ENCODE data around the gene SLC1A4.

The SLC1A4 gene

DNA sequence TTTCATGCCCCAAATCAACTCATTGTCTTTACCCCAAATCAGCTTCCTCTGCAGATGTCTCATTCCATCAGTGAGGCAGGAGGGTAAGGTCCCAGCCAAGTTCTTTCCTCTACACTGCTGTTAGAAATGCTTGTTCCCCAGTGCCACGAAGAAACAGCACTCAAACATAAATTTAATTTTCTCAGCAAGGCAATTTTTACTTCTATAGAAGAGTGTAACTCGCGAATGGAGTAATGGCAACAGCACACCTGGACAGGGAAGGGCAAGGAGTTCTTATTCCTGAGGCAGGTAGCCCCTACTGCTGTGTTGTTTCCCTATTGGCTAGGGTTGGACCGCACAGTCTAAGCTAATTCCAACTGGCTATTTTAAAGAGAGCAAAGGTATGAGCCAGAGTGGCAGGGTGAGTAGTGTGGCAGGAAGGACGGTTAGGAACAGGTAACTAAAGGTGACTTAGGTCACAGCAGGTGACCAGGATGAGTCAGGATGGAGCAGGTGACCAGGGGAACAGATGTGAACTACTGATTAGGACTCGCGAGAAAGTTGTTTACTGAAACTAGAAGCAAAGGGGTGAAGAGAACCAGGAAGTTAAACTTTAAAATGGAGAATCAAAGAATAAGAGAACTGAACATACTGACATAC, 55.0 kb downstream of the SLC1A4 start:
- no peak for DNase-seq
- TF ChIP-seq EZH2phosphoT487 (IDR thresholded peaks at IDR 0.05; ENCODE audit: low read length) = no peak
- TF ChIP-seq EZH2 (optimal IDR thresholded peaks at IDR 0.05; ENCODE audit: low read depth, low read length) = no peak
- TF ChIP-seq, protein P1, sequence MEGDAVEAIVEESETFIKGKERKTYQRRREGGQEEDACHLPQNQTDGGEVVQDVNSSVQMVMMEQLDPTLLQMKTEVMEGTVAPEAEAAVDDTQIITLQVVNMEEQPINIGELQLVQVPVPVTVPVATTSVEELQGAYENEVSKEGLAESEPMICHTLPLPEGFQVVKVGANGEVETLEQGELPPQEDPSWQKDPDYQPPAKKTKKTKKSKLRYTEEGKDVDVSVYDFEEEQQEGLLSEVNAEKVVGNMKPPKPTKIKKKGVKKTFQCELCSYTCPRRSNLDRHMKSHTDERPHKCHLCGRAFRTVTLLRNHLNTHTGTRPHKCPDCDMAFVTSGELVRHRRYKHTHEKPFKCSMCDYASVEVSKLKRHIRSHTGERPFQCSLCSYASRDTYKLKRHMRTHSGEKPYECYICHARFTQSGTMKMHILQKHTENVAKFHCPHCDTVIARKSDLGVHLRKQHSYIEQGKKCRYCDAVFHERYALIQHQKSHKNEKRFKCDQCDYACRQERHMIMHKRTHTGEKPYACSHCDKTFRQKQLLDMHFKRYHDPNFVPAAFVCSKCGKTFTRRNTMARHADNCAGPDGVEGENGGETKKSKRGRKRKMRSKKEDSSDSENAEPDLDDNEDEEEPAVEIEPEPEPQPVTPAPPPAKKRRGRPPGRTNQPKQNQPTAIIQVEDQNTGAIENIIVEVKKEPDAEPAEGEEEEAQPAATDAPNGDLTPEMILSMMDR (IDR thresholded peaks at IDR 0.05; ENCODE audit: low read length) = no peak
- H3K4me1 ChIP-seq (ENCODE audit: low read length) = peaks cover 9% of the 10 kb centered on the region
- no peak overlapping the region for H3K4me2 ChIP-seq (ENCODE audit: low read depth, low read length)
- no peak overlapping the region for H3K4me3 ChIP-seq (ENCODE audit: low read length)
- no peaks in the 10 kb centered on the region for H3K27me3 ChIP-seq (replicated peaks; ENCODE audit: insufficient read depth, low read length)
- peaks cover 6% of the 10 kb centered on the region; the same call in 1 of the 2 replicates for H3K36me3 ChIP-seq (replicated peaks; ENCODE audit: insufficient read depth, low read length)
- no peak overlapping the region for H3K27ac ChIP-seq (ENCODE audit: low read length)
- no peak overlapping the region for H3K9ac ChIP-seq (ENCODE audit: low read length)
- no peaks in the 10 kb centered on the region for H3K9me3 ChIP-seq (replicated peaks; ENCODE audit: insufficient read depth, low read length)
- no peaks in the 10 kb centered on the region for H3K9me2 ChIP-seq (replicated peaks; ENCODE audit: insufficient read depth, low read length)
- H4K20me1 ChIP-seq (ENCODE audit: insufficient read depth, low read length) = no peaks in the 10 kb centered on the region
- 0 out of 2 replicates have a peak, but pooled peaks cover 10% of the 10 kb centered on the region for H3K79me2 ChIP-seq (ENCODE audit: low read length)
- H2AFZ ChIP-seq (ENCODE audit: low read length) = no peak overlapping the region
- no peaks in the 10 kb centered on the region for H3F3A ChIP-seq (ENCODE audit: insufficient read depth, low read length)

DNA sequence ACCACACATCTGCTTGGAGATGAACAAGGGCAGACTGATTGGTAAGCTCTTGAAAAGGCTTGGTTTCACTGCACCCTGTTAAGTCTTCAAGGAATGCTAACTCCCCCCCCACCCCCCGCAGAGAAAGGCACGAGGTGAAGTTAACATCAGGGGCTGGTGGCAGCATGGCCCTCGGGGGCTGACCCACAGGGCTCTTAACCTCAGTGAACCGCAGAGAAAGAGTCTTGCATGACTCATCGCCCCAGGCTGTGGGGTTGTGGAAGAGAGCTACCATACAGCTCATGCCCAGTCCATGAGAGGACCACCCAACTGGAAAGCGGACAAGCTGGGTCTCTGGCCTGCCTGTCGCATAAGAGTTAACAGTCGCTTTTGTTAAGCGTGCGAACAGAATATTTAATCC, 56.5 kb downstream of the SLC1A4 start:
- TF ChIP-seq, protein P1 (IDR thresholded peaks at IDR 0.05; ENCODE audit: low read length) = no peak
- no peak for TF ChIP-seq EZH2phosphoT487 (IDR thresholded peaks at IDR 0.05; ENCODE audit: low read length)
- TF ChIP-seq EZH2 (optimal IDR thresholded peaks at IDR 0.05; ENCODE audit: low read depth, low read length) = no peak
- no peaks in the 10 kb centered on the region for H4K20me1 ChIP-seq (ENCODE audit: insufficient read depth, low read length)
- no peak overlapping the region for H3K9ac ChIP-seq (ENCODE audit: low read length)
- no peak for DNase-seq
- no peaks in the 10 kb centered on the region for H3K9me3 ChIP-seq (replicated peaks; ENCODE audit: insufficient read depth, low read length)
- H3K27ac ChIP-seq (ENCODE audit: low read length) = no peak overlapping the region
- H3F3A ChIP-seq (ENCODE audit: insufficient read depth, low read length) = no peaks in the 10 kb centered on the region
- H2AFZ ChIP-seq (ENCODE audit: low read length) = no peak overlapping the region
- no peak overlapping the region for H3K4me2 ChIP-seq (ENCODE audit: low read depth, low read length)
- no peaks in the 10 kb centered on the region for H3K27me3 ChIP-seq (replicated peaks; ENCODE audit: insufficient read depth, low read length)
- 0 out of 2 replicates have a peak, but pooled peaks cover 3% of the 10 kb centered on the region for H3K4me1 ChIP-seq (ENCODE audit: low read length)
- H3K4me3 ChIP-seq (ENCODE audit: low read length) = no peak overlapping the region
- H3K9me2 ChIP-seq (replicated peaks; ENCODE audit: insufficient read depth, low read length) = no peaks in the 10 kb centered on the region
- peaks cover 6% of the 10 kb centered on the region; the same call in 1 of the 2 replicates for H3K36me3 ChIP-seq (replicated peaks; ENCODE audit: insufficient read depth, low read length)
- H3K79me2 ChIP-seq (ENCODE audit: low read length) = no peaks in the 10 kb centered on the region

DNA sequence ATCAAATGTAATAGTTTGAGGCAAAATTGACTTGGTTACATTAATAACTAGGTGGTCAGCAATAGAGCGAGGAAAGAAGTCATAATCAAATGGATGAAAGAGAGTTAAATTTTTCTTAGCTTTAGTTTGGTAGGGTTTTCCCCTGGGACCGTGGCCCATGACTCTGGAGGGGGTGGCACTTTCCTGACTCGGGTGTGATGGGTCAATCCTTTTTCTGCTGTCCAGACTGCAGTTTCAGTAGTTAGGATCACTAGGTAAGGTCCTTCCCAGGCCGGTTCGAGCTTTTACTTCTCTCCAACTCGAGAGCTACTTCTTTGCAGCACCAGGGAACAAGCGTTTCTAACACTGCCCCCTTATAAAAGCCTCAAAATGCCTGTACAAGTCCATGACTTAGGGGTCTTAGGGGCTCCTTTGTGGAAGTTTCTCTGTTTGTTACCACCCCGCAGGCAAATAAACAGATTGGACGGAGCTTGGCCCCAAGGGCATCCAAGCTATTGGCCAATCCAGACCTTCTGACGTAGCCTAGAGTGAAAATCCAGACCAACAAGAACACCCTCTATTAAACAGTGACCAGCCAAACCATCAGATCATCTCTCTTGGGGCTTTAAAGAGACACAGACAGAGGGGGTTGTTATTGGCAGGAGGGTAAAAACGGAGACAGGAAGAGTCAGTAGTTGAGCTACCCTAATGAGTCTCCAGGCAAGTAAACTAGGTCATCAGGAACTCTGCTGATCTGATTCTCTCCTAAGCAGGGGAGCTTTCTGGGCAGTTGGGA, 57.6 kb downstream of the SLC1A4 start:
- no peak for DNase-seq
- H3K36me3 ChIP-seq (replicated peaks; ENCODE audit: insufficient read depth, low read length) = peaks cover 6% of the 10 kb centered on the region; the same call in 1 of the 2 replicates
- H3K4me3 ChIP-seq (ENCODE audit: low read length) = no peak overlapping the region
- H3K9me3 ChIP-seq (replicated peaks; ENCODE audit: insufficient read depth, low read length) = no peaks in the 10 kb centered on the region
- H3K9me2 ChIP-seq (replicated peaks; ENCODE audit: insufficient read depth, low read length) = no peaks in the 10 kb centered on the region
- peaks cover 7% of the 10 kb centered on the region for H3K4me1 ChIP-seq (ENCODE audit: low read length)
- peaks cover under 1% of the 10 kb centered on the region; the same call in 1 of the 2 replicates for H3K79me2 ChIP-seq (ENCODE audit: low read length)
- H2AFZ ChIP-seq (ENCODE audit: low read length) = no peak overlapping the region
- no peaks in the 10 kb centered on the region for H3F3A ChIP-seq (ENCODE audit: insufficient read depth, low read length)
- H4K20me1 ChIP-seq (ENCODE audit: insufficient read depth, low read length) = no peaks in the 10 kb centered on the region
- H3K4me2 ChIP-seq (ENCODE audit: low read depth, low read length) = no peak overlapping the region
- H3K27me3 ChIP-seq (replicated peaks; ENCODE audit: insufficient read depth, low read length) = no peaks in the 10 kb centered on the region
- H3K9ac ChIP-seq (ENCODE audit: low read length) = no peak overlapping the region
- H3K27ac ChIP-seq (ENCODE audit: low read length) = no peak overlapping the region
- TF ChIP-seq, protein P1 (IDR thresholded peaks at IDR 0.05; ENCODE audit: low read length) = no peak
- TF ChIP-seq EZH2phosphoT487 (IDR thresholded peaks at IDR 0.05; ENCODE audit: low read length) (no peak), EZH2 (optimal IDR thresholded peaks at IDR 0.05; ENCODE audit: low read depth, low read length) (no peak)
